Peyer's patch (tissue), 4 donors: ENCODE data around the gene SAA2. TPM values are rescaled to one million over a fixed set of nuclear protein-coding genes. Genes with fewer than 3 reads are reported as not detected.
A peak's percentile ranks its signal among the peaks of the same experiment; 100 is the strongest.
"Not testable (repeated sequence)": the region's sequence is repeated elsewhere in the genome, so short reads cannot be mapped to it uniquely, and the experiment has no call there.

Experiments
- DNase-seq, 3 donors: peaks; one replicate each; pipeline ENCODE4 v3.0.0-alpha.2; 2017 to 2019
- H3K27ac ChIP-seq, 4 donors: fragments of 200-600 bp; sonication (generic); one replicate each; pipeline ENCODE4 v1.5.1; 2016 to 2019
- H3K27me3 ChIP-seq, 2 donors: fragments of 200-600 bp; sonication (generic); one replicate each; pipeline ENCODE4 v1.5.1; 2019
- H3K36me3 ChIP-seq, 3 donors: fragments of 200-600 bp; sonication (generic); one replicate each; pipeline ENCODE4 v1.5.1; 2016 to 2019
- H3K4me1 ChIP-seq, 4 donors: fragments of 200-600 bp; sonication (generic); one replicate each; pipeline ENCODE4 v1.5.1; 2016 to 2019
- H3K4me3 ChIP-seq, 4 donors: fragments of 200-600 bp; sonication (generic); 1 replicate in 3 of 4; 2 replicates in 1 of 4; pipeline ENCODE4 v1.5.1; 2016 to 2019; ENCODE audit warnings: mild to moderate bottlenecking in 1 of 4
- H3K9me3 ChIP-seq, 4 donors: fragments of 200-600 bp; sonication (generic); one replicate each; pipeline ENCODE4 v1.5.1; 2016 to 2019; ENCODE audit warnings: mild to moderate bottlenecking in 1 of 4
- CTCF ChIP-seq, 6 experiments: fragments of 450-650 bp in 4 of 6; fragments of 200-600 bp in 2 of 6; sonication (generic) in 1 of 6; IDR thresholded peaks; one replicate each; pipeline ENCODE4 v1.5.1; 2017 to 2019; ENCODE audit warnings: antibody characterized with exemption in 6 of 6, mild to moderate bottlenecking in 3 of 6, moderate library complexity in 1 of 6
- POLR2A ChIP-seq, 2 donors: fragments of 450-650 bp; IDR thresholded peaks; one replicate each; pipeline ENCODE4 v1.5.1; 2017; ENCODE audit warnings: antibody characterized with exemption in 2 of 2, mild to moderate bottlenecking in 2 of 2, moderate library complexity in 2 of 2
- total RNA-seq, 4 donors: library from RNA; depleted of rRNA; stranded (reverse); fragments of >200 nt; gene quantifications; one replicate each; pipeline ENCODE4 v1.1.0, GENCODE V29; 2016

Gene SAA2
- total RNA-seq, 4 donors from 2014 or later = 3.9 TPM; not detected in 3

DNA sequence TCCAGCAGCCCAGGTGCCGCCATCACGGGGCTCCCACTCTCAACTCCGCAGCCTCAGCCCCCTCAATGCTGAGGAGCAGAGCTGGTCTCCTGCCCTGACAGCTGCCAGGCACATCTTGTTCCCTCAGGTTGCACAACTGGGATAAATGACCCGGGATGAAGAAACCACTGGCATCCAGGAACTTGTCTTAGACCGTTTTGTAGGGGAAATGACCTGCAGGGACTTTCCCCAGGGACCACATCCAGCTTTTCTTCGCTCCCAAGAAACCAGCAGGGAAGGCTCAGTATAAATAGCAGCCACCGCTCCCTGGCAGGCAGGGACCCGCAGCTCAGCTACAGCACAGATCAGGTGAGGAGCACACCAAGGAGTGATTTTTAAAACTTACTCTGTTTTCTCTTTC is 17.5 kb upstream of the SAA2 start, which contains the start of gene SAA1:
Gene SAA1, plus strand, starts transcription at position 316 of the 400 bp plus-strand sequence. CDS start 624 bp downstream, outside the sequence.
- DNase-seq = no peak
- H3K27me3 ChIP-seq = no peaks in the 10 kb centered on the region
- H3K9me3 ChIP-seq = no peaks in the 10 kb centered on the region
- H3K4me1 ChIP-seq = no peaks in the 10 kb centered on the region
- H3K27ac ChIP-seq = no peak within 1 kb of the TSS
- H3K4me3 ChIP-seq = no peak within 1 kb of the TSS
- H3K36me3 ChIP-seq = no peaks in the 10 kb centered on the region
- no peak for TF ChIP-seq CTCF (IDR thresholded peaks at IDR 0.05)
- no peak for TF ChIP-seq POLR2A (IDR thresholded peaks at IDR 0.05)

- no peak overlapping the region for H3K27ac ChIP-seq
- no peak for DNase-seq
- H3K27me3 ChIP-seq = no peaks in the 10 kb centered on the region
- no peak for TF ChIP-seq POLR2A (IDR thresholded peaks at IDR 0.05)
- no peak for TF ChIP-seq CTCF (IDR thresholded peaks at IDR 0.05)
- H3K9me3 ChIP-seq = no peaks in the 10 kb centered on the region
- no peak overlapping the region for H3K4me3 ChIP-seq
- no peaks in the 10 kb centered on the region for H3K36me3 ChIP-seq
- H3K4me1 ChIP-seq = no peaks in the 10 kb centered on the region
These were observed 16.4 kb upstream of the SAA2 start for GRCh38 chr11:18264677-18265555.

DNA sequence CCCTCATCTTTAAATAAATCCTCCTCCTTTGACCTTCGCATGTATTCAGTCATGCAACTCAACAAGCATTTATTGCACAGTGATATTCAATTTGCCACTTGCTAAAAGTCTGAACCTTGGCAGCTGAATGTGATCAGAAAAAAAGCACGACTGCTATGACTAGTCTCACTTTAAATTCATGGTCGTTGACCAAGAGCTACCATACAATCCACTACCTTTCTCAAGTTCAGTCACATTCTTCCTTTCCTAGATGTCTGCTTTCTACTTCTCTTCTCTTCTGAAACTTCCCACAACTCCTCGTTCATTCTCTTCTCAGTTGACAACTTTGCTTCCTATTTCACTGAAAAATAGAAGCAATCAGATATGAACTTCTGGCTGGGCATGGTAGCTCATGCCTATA is 15.6 kb upstream of the SAA2 start:
- no peak for TF ChIP-seq CTCF (IDR thresholded peaks at IDR 0.05)
- no peak for TF ChIP-seq POLR2A (IDR thresholded peaks at IDR 0.05)
- Histone ChIP-seq H3K4me3 (no peak overlapping the region), H3K9me3 (no peaks in the 10 kb centered on the region), H3K4me1 (no peaks in the 10 kb centered on the region), H3K27me3 (no peaks in the 10 kb centered on the region), H3K27ac (no peak overlapping the region), H3K36me3 (no peaks in the 10 kb centered on the region)
- no peak for DNase-seq

GRCh38 chr11:18262681-18263350 is 14.3 kb upstream of the SAA2 start:
- DNase-seq, H3K36me3 ChIP-seq, H3K9me3 ChIP-seq, H3K27me3 ChIP-seq, H3K4me3 ChIP-seq, H3K4me1 ChIP-seq, H3K27ac ChIP-seq: not testable (repeated sequence)

DNA sequence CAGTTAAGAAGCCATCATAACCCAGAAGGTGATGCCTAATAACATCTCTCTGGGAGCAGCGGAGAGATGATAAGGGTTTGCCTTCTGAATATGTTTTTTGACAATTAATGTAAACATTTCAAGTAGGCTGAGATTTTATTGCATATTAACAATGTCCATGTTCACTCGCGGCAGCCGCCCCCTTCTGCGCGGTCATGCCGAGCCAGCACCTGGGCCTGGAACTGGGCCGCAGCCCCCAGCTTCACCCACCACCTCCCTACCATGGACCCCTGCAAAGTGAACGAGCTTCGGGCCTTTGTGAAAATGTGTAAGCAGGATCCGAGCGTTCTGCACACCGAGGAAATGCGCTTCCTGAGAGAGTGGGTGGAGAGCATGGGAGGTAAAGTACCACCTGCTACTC is 13.3 kb upstream of the SAA2 start:
- TF ChIP-seq POLR2A (IDR thresholded peaks at IDR 0.05) (no peak), CTCF (IDR thresholded peaks at IDR 0.05) (no peak)
- Histone ChIP-seq H3K9me3 (no peaks in the 10 kb centered on the region), H3K4me3 (no peak overlapping the region), H3K4me1 (no peaks in the 10 kb centered on the region), H3K36me3 (no peaks in the 10 kb centered on the region), H3K27me3 (no peaks in the 10 kb centered on the region), H3K27ac (no peak overlapping the region)
- DNase-seq = no peak

DNA sequence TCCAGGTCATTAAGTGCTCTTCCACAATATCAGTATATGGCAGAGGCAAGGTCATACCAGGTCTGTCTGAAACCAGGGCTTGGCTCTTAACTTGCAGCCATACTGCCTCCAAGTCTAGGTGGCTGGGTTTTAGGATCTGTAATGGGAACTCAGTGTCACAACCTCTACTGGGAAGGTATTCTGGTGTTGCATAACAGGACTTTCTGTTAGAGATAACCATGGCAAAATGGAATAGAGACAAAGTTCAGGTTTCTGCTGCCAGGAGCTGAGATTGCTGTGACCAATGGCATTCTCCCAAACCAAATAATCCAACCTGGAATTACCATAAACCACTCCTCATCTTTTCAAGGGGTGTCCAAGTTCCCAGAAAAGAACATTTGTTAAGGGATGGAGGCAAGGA is 10.8 kb upstream of the SAA2 start:
- H3K27ac ChIP-seq = peak overlapping the region in 1 of 4 donors; percentile 22
- no peak for TF ChIP-seq CTCF (IDR thresholded peaks at IDR 0.05)
- TF ChIP-seq POLR2A (IDR thresholded peaks at IDR 0.05) = no peak
- H3K4me1 ChIP-seq = no peaks in the 10 kb centered on the region
- H3K4me3 ChIP-seq = no peak overlapping the region
- H3K36me3 ChIP-seq = no peaks in the 10 kb centered on the region
- no peaks in the 10 kb centered on the region for H3K27me3 ChIP-seq
- no peaks in the 10 kb centered on the region for H3K9me3 ChIP-seq
- no peak for DNase-seq
